ENCODE data around the gene PFKP. TPM values are rescaled to one million over a fixed set of nuclear protein-coding genes. Genes with fewer than 3 reads are reported as not detected.
A peak's percentile ranks its signal among the peaks of the same experiment; 100 is the strongest.

Gene PFKP
- total RNA-seq, 3 donors from 2014 or later, result 76.1 to 117 (median 100) TPM

- Histone ChIP-seq H3K9me3 (no peaks in the 10 kb centered on the region), H3K36me3 (ENCODE audit: low read depth) (no peaks in the 10 kb centered on the region), H3K4me1 (ENCODE audit: low read depth) (peaks cover 7% of the 10 kb centered on the region), H3K4me3 (no peak overlapping the region)
- no peak for TF ChIP-seq CTCF (IDR thresholded peaks at IDR 0.05)
- intact Hi-C loops (cut with DNase I, micrococcal nuclease), result no loop called here
- ATAC-seq (peak; percentile 54), DNase-seq (no peak)
Measured at GRCh38 chr10:3074145-3074665, 6.9 kb downstream of the PFKP start.

GRCh38 chr10:3074985-3075600 is 7.7 kb downstream of the PFKP start:
- Histone ChIP-seq H3K9me3 (no peaks in the 10 kb centered on the region), H3K4me3 (no peak overlapping the region), H3K36me3 (ENCODE audit: low read depth) (no peaks in the 10 kb centered on the region), H3K4me1 (ENCODE audit: low read depth) (peaks cover 7% of the 10 kb centered on the region)
- ATAC-seq, result no peak
- no peak for DNase-seq
- no peak for TF ChIP-seq CTCF (IDR thresholded peaks at IDR 0.05)
- intact Hi-C loops (cut with DNase I, micrococcal nuclease), result no loop called here

- intact Hi-C loops (cut with DNase I, micrococcal nuclease), result no loop called here
Measured at GRCh38 chr10:3076138-3076537, 8.8 kb downstream of the PFKP start.

GRCh38 chr10:3077509-3077908 is 10.2 kb downstream of the PFKP start:
- TF ChIP-seq CTCF (IDR thresholded peaks at IDR 0.05), result no peak
- intact Hi-C loops (cut with DNase I, micrococcal nuclease), result no loop called here
- Histone ChIP-seq H3K4me3 (no peak overlapping the region), H3K36me3 (ENCODE audit: low read depth) (no peaks in the 10 kb centered on the region), H3K9me3 (no peaks in the 10 kb centered on the region), H3K4me1 (ENCODE audit: low read depth) (peaks cover 7% of the 10 kb centered on the region)
- ATAC-seq (no peak), DNase-seq (no peak)

More at GRCh38 chr10:3076138-3076537, 8.8 kb downstream of the PFKP start:
- H3K4me1 ChIP-seq (ENCODE audit: low read depth), result peaks cover 7% of the 10 kb centered on the region
- TF ChIP-seq CTCF (IDR thresholded peaks at IDR 0.05), result no peak
- DNase-seq (no peak), ATAC-seq (no peak)
- H3K9me3 ChIP-seq, result no peaks in the 10 kb centered on the region
- H3K4me3 ChIP-seq, result no peak overlapping the region
- no peaks in the 10 kb centered on the region for H3K36me3 ChIP-seq (ENCODE audit: low read depth)

- TF ChIP-seq CTCF (IDR thresholded peaks at IDR 0.05), result no peak
- peak; percentile 69 for ATAC-seq
- no peaks in the 10 kb centered on the region for H3K9me3 ChIP-seq
- no peak overlapping the region for H3K4me3 ChIP-seq
- DNase-seq, result peak in 2 of 3 donors; percentile 55 to 64
- no peaks in the 10 kb centered on the region for H3K36me3 ChIP-seq (ENCODE audit: low read depth)
- intact Hi-C loops (cut with DNase I, micrococcal nuclease), result no loop called here
- peaks cover 7% of the 10 kb centered on the region for H3K4me1 ChIP-seq (ENCODE audit: low read depth)
Measured at GRCh38 chr10:3077940-3078630, 10.7 kb downstream of the PFKP start.
